H9 (cell line): ENCODE measurements around the gene DUSP5. TPM values are rescaled to one million over a fixed set of nuclear protein-coding genes. Genes with fewer than 3 reads are reported as not detected.

Source experiments
- DNase-seq: peaks from one replicate; pipeline ENCODE4 v3.0.0-alpha.2; 2017
- H2AFZ ChIP-seq: one replicate; pipeline ENCODE4 v1.6.1; 2013; ENCODE audit warnings: mild to moderate bottlenecking, low read length, control low read depth, moderate library complexity
- H2AK5ac ChIP-seq: 2 replicates; pipeline ENCODE4 v1.6.1; 2013; ENCODE audit warnings: low read length, control low read depth, mixed read lengths; ENCODE audit not compliant: insufficient read length
- H2BK120ac ChIP-seq: one replicate; pipeline ENCODE4 v1.6.1; 2013; ENCODE audit warnings: low read depth, mild to moderate bottlenecking, low read length, control low read depth, inconsistent platforms; ENCODE audit not compliant: poor library complexity, severe bottlenecking
- H2BK12ac ChIP-seq: 2 replicates; pipeline ENCODE4 v1.6.1; 2013; ENCODE audit warnings: low read length, control low read depth, mixed read lengths, low read depth; ENCODE audit not compliant: insufficient read length
- H2BK15ac ChIP-seq: 2 replicates; pipeline ENCODE4 v1.6.1; 2013; ENCODE audit warnings: low read depth, low read length, control low read depth
- H2BK20ac ChIP-seq: one replicate; pipeline ENCODE4 v1.6.1; 2013; ENCODE audit warnings: low read depth, mild to moderate bottlenecking, low read length, control low read depth, inconsistent platforms; ENCODE audit not compliant: poor library complexity, severe bottlenecking
- H2BK5ac ChIP-seq: 2 replicates; pipeline ENCODE4 v1.6.1; 2013; ENCODE audit warnings: low read length, control low read depth, mixed read lengths; ENCODE audit not compliant: insufficient read length
- H3K14ac ChIP-seq: 2 replicates; pipeline ENCODE4 v1.6.1; 2013; ENCODE audit warnings: low read length, control low read depth; ENCODE audit not compliant: insufficient read depth
- H3K18ac ChIP-seq: 2 replicates; pipeline ENCODE4 v1.6.1; 2013; ENCODE audit warnings: low read depth, mild to moderate bottlenecking, mixed read lengths, low read length, control low read depth; ENCODE audit not compliant: insufficient read length
- H3K23ac ChIP-seq: 2 replicates; pipeline ENCODE4 v1.6.1; 2013; ENCODE audit warnings: low read length, control low read depth, mixed read lengths, low read depth; ENCODE audit not compliant: insufficient read length
- H3K23me2 ChIP-seq: 2 replicates; pipeline ENCODE4 v1.6.1; 2013; ENCODE audit warnings: low read depth, mild to moderate bottlenecking, mixed read lengths, low read length, control low read depth; ENCODE audit not compliant: insufficient read length, poor library complexity, severe bottlenecking
- H3K27ac ChIP-seq: 2 replicates; pipeline ENCODE4 v1.5.1; 2013; ENCODE audit warnings: low read length, control low read depth, mixed read lengths, low read depth; ENCODE audit not compliant: insufficient read length
- H3K27me3 ChIP-seq: 2 replicates; pipeline ENCODE4 v1.6.1; 2013; ENCODE audit warnings: low read length, control low read depth, inconsistent platforms; ENCODE audit not compliant: insufficient read depth
- H3K4ac ChIP-seq: 2 replicates; pipeline ENCODE4 v1.6.1; 2013; ENCODE audit warnings: low read depth, mild to moderate bottlenecking, control low read depth, inconsistent platforms, low read length, moderate library complexity
- H3K4me1 ChIP-seq: 2 replicates; pipeline ENCODE4 v1.6.1; 2013; ENCODE audit warnings: low read length, control low read depth, inconsistent platforms; ENCODE audit not compliant: insufficient read depth
- H3K4me2 ChIP-seq: 2 replicates; pipeline ENCODE4 v1.6.1; 2013; ENCODE audit warnings: low read length, control low read depth, mixed read lengths; ENCODE audit not compliant: insufficient read length, insufficient read depth
- H3K56ac ChIP-seq: 2 replicates; pipeline ENCODE4 v1.6.1; 2013; ENCODE audit warnings: low read depth, mild to moderate bottlenecking, mixed read lengths, low read length, control low read depth; ENCODE audit not compliant: insufficient read length
- H3K79me1 ChIP-seq: 2 replicates; pipeline ENCODE4 v1.6.1; 2013; ENCODE audit warnings: low read depth, mild to moderate bottlenecking, moderate library complexity, low read length, control low read depth, inconsistent platforms; ENCODE audit not compliant: insufficient read depth, poor library complexity, severe bottlenecking
- H3K79me2 ChIP-seq: 2 replicates; pipeline ENCODE4 v1.6.1; 2013; ENCODE audit warnings: low read length, control low read depth, inconsistent platforms; ENCODE audit not compliant: insufficient read depth
- H3K9ac ChIP-seq: 2 replicates; pipeline ENCODE4 v1.6.1; 2013; ENCODE audit warnings: low read length, control low read depth, mixed read lengths; ENCODE audit not compliant: insufficient read length; ENCODE audit errors: extremely low read depth
- H3K9me3 ChIP-seq: one replicate; pipeline ENCODE4 v1.6.1; 2013; ENCODE audit warnings: low read depth, low read length, inconsistent platforms; ENCODE audit not compliant: control insufficient read depth
- H3T11ph ChIP-seq: one replicate; pipeline ENCODE4 v1.6.1; 2013; ENCODE audit warnings: mild to moderate bottlenecking, low read length, control low read depth, inconsistent platforms
- H4K20me1 ChIP-seq: one replicate; pipeline ENCODE4 v1.6.1; 2013; ENCODE audit not compliant: control insufficient read depth, insufficient read length, insufficient read depth
- H4K5ac ChIP-seq: 2 replicates; pipeline ENCODE4 v1.6.1; 2013; ENCODE audit warnings: low read depth, mild to moderate bottlenecking, mixed read lengths, low read length, control low read depth; ENCODE audit not compliant: insufficient read length
- H4K8ac ChIP-seq: replicated peaks from 2 replicates; pipeline ENCODE4 v1.6.1; 2013; ENCODE audit warnings: low read length, control low read depth, mixed read lengths, low read depth; ENCODE audit not compliant: insufficient read length
- H4K91ac ChIP-seq: 2 replicates; pipeline ENCODE4 v1.6.1; 2013; ENCODE audit warnings: low read depth, mild to moderate bottlenecking, moderate library complexity, mixed read lengths, low read length, control low read depth; ENCODE audit not compliant: insufficient read length
- H3K27ac Mint-ChIP-seq, 3 experiments: 2 replicates in 2 of 3; 3 replicates in 1 of 3; pipeline ENCODE4 v1.8.0; 2020 to 2021; ENCODE audit warnings: mixed read lengths in 3 of 3, mild to moderate bottlenecking in 1 of 3, moderate library complexity in 1 of 3
- H3K27me3 Mint-ChIP-seq: 2 replicates; pipeline ENCODE4 v1.8.0; 2021; ENCODE audit warnings: low read depth, mild to moderate bottlenecking, moderate library complexity, mixed read lengths
- H3K36me3 Mint-ChIP-seq, 3 experiments: 2 replicates in 2 of 3; 3 replicates in 1 of 3; pipeline ENCODE4 v1.8.0; 2020 to 2021; ENCODE audit warnings: low read depth in 3 of 3, mixed read lengths in 3 of 3; ENCODE audit not compliant: insufficient read depth in 1 of 3
- H3K4me1 Mint-ChIP-seq, 2 experiments: 2 replicates each; pipeline ENCODE4 v1.8.0; 2020; ENCODE audit warnings: mixed read lengths in 2 of 2
- H3K4me3 Mint-ChIP-seq, 2 experiments: 2 replicates in 1 of 2; 3 replicates in 1 of 2; pipeline ENCODE4 v1.8.0; 2020 to 2021; ENCODE audit warnings: mild to moderate bottlenecking in 2 of 2, mixed read lengths in 2 of 2, moderate library complexity in 1 of 2
- H3K9me3 Mint-ChIP-seq, 2 experiments: 2 replicates in 1 of 2; 3 replicates in 1 of 2; pipeline ENCODE4 v1.8.0; 2020; ENCODE audit warnings: mild to moderate bottlenecking in 2 of 2, mixed read lengths in 2 of 2, moderate library complexity in 1 of 2
- WGBS: extraction: QIAGEN DNeasy Blood & Tissue Kit; methylation state at CpG from one replicate; pipeline ENCODE4 v1.1.7; 2013; ENCODE audit warnings: missing lambda C conversion rate, low lambda C conversion rate, mixed read lengths; ENCODE audit not compliant: insufficient read length; ENCODE audit errors: extremely low coverage; 5-methylcytosine and 5-hydroxymethylcytosine counted together
- total RNA-seq: library from RNA; stranded (reverse); gene quantifications from 2 replicates; pipeline ENCODE4 v1.2.1, GENCODE V29; 2021
- TF ChIP-seq, protein P1 (sequence below): fragments of 200-600 bp; sonication (generic); conservative IDR thresholded peaks from 3 replicates; pipeline ENCODE4 v1.8.0; 2021; ENCODE audit warnings: antibody characterized with exemption, mild to moderate bottlenecking

The DUSP5 gene
- total RNA-seq, 1 experiment from 2014 or later, result 29.3 TPM

- H4K5ac ChIP-seq, result no peak overlapping the region
- no peak overlapping the region for H2BK5ac ChIP-seq
- DNase-seq, result no peak
- H3K9me3 ChIP-seq, result no peaks in the 10 kb centered on the region
- peaks cover 9% of the 10 kb centered on the region for H3K27me3 Mint-ChIP-seq
- no peak overlapping the region for H3K27ac ChIP-seq
- no peak overlapping the region for H2BK120ac ChIP-seq
- H3K36me3 Mint-ChIP-seq, result peaks cover 0 to 3% (median 0%) of the 10 kb centered on the region in 3 experiments; a peak in 1 of 7 replicates
- no peak overlapping the region for H2AK5ac ChIP-seq
- H3K4me1 ChIP-seq, result peaks cover 20% of the 10 kb centered on the region
- H3K23me2 ChIP-seq, result peaks cover 6% of the 10 kb centered on the region
- H3K4me1 Mint-ChIP-seq, result peaks cover 45 to 46% of the 10 kb centered on the region in 2 experiments
- no peak overlapping the region for H2BK12ac ChIP-seq
- H3K79me1 ChIP-seq, result no peaks in the 10 kb centered on the region
- H3K9ac ChIP-seq, result no peak overlapping the region
- no peak overlapping the region for H4K8ac ChIP-seq
- H3K79me2 ChIP-seq, result no peaks in the 10 kb centered on the region
- TF ChIP-seq, protein P1, sequence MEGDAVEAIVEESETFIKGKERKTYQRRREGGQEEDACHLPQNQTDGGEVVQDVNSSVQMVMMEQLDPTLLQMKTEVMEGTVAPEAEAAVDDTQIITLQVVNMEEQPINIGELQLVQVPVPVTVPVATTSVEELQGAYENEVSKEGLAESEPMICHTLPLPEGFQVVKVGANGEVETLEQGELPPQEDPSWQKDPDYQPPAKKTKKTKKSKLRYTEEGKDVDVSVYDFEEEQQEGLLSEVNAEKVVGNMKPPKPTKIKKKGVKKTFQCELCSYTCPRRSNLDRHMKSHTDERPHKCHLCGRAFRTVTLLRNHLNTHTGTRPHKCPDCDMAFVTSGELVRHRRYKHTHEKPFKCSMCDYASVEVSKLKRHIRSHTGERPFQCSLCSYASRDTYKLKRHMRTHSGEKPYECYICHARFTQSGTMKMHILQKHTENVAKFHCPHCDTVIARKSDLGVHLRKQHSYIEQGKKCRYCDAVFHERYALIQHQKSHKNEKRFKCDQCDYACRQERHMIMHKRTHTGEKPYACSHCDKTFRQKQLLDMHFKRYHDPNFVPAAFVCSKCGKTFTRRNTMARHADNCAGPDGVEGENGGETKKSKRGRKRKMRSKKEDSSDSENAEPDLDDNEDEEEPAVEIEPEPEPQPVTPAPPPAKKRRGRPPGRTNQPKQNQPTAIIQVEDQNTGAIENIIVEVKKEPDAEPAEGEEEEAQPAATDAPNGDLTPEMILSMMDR, result no peak
- H3K23ac ChIP-seq, result no peak overlapping the region
- no peak overlapping the region for H3K56ac ChIP-seq
- no peaks in the 10 kb centered on the region for H3K27me3 ChIP-seq
- H4K91ac ChIP-seq, result no peak overlapping the region
- H2BK15ac ChIP-seq, result no peak overlapping the region
- H4K20me1 ChIP-seq, result no peaks in the 10 kb centered on the region
- H3T11ph ChIP-seq, result no peak overlapping the region
- no peak overlapping the region for H3K4ac ChIP-seq
- H2AFZ ChIP-seq, result no peak overlapping the region
- H2BK20ac ChIP-seq, result no peak overlapping the region
- H3K4me3 Mint-ChIP-seq, result no peak overlapping the region
- H3K9me3 Mint-ChIP-seq, result no peaks in the 10 kb centered on the region; a peak in 1 of 5 replicates
- no CpG with 5 or more reads among the region's 2 CpGs for WGBS
- H3K4me2 ChIP-seq, result no peak overlapping the region
- H3K18ac ChIP-seq, result no peak overlapping the region
- no peak overlapping the region for H3K27ac Mint-ChIP-seq
- no peak overlapping the region for H3K14ac ChIP-seq
Measured at GRCh38 chr10:110491346-110491745, 6.4 kb upstream of the DUSP5 start.
